CD4-positive, alpha-beta T cell treated with Interleukin-10 for 1 hour (primary cell): ENCODE measurements around the gene LRIT1.
"Not testable (repeated sequence)": the region's sequence is repeated elsewhere in the genome, so short reads cannot be mapped to it uniquely, and the experiment has no call there.

Experiments used
- DNase-seq: peaks from one replicate; pipeline ENCODE4 v3.0.0-alpha.2; 2020

Gene LRIT1

GRCh38 chr10:84241185-84241790 lies at the start of gene LRIT1:
LRIT1 (minus strand) TSS chr10:84241546; CDS start chr10:84241439, 107 bp downstream.
- no peak for DNase-seq

GRCh38 chr10:84290235-84290634 lies 48.9 kb upstream of the LRIT1 start:
- no peak for DNase-seq

- no peak for DNase-seq
These were observed 48.3 kb upstream of the LRIT1 start for GRCh38 chr10:84289521-84290200.

GRCh38 chr10:84288151-84288550 lies 46.8 kb upstream of the LRIT1 start:
- DNase-seq, result no peak

GRCh38 chr10:84286695-84287094 lies 45.3 kb upstream of the LRIT1 start:
- DNase-seq, result no peak

- DNase-seq, result not testable (repeated sequence)
These were observed 38.6 kb upstream of the LRIT1 start for GRCh38 chr10:84279876-84280475.

- DNase-seq, result no peak
These were observed 29.4 kb upstream of the LRIT1 start for GRCh38 chr10:84270708-84271107.

GRCh38 chr10:84269773-84270172 lies 28.4 kb upstream of the LRIT1 start:
- DNase-seq, result no peak

GRCh38 chr10:84269162-84269561 lies 27.8 kb upstream of the LRIT1 start:
- no peak for DNase-seq

GRCh38 chr10:84267503-84268126 lies 26.3 kb upstream of the LRIT1 start:
- DNase-seq, result peak; percentile 53

- DNase-seq, result no peak
These were observed 24.1 kb upstream of the LRIT1 start for GRCh38 chr10:84265418-84265817.

- DNase-seq, result peak; percentile 69
These were observed 23.3 kb upstream of the LRIT1 start for GRCh38 chr10:84264611-84265141.

GRCh38 chr10:84263716-84264115 lies 22.4 kb upstream of the LRIT1 start:
- no peak for DNase-seq

GRCh38 chr10:84262190-84262956 lies 21.0 kb upstream of the LRIT1 start:
- no peak for DNase-seq

- no peak for DNase-seq
These were observed 20.0 kb upstream of the LRIT1 start for GRCh38 chr10:84261236-84261915.

GRCh38 chr10:84258034-84258695 lies 16.8 kb upstream of the LRIT1 start:
- DNase-seq, result no peak

- no peak for DNase-seq
These were observed 16.1 kb upstream of the LRIT1 start for GRCh38 chr10:84257343-84258020.

- DNase-seq, result peak; percentile 30
These were observed 15.4 kb upstream of the LRIT1 start for GRCh38 chr10:84256510-84257342.

GRCh38 chr10:84254552-84255478 lies 13.5 kb upstream of the LRIT1 start:
- no peak for DNase-seq
